Mucosa of descending colon (tissue), 3 donors: ENCODE measurements around the gene LEF1. TPM values are rescaled to one million over a fixed set of nuclear protein-coding genes. Genes with fewer than 3 reads are reported as not detected.

Source experiments
- ATAC-seq: fragments of 200-7000 bp; cut with Tn5 transposase; one replicate; pipeline ENCODE4 v1.9.1; 2020; ENCODE audit warnings: mild to moderate bottlenecking, moderate library complexity
- DNase-seq, 3 donors: peaks; one replicate each; pipeline ENCODE4 v3.0.0-alpha.2; 2020
- H3K36me3 ChIP-seq: fragments of 200-600 bp; one replicate; pipeline ENCODE4 v1.8.0; 2021; ENCODE audit warnings: low read depth, mild to moderate bottlenecking
- H3K4me1 ChIP-seq: fragments of 200-600 bp; one replicate; pipeline ENCODE4 v1.8.0; 2021; ENCODE audit warnings: low read depth, mild to moderate bottlenecking
- H3K4me3 ChIP-seq: fragments of 200-600 bp; one replicate; pipeline ENCODE4 v1.8.0; 2021; ENCODE audit warnings: mild to moderate bottlenecking
- H3K9me3 ChIP-seq: fragments of 200-600 bp; one replicate; pipeline ENCODE4 v1.8.0; 2021; ENCODE audit warnings: mild to moderate bottlenecking
- intact Hi-C, 2 donors: fragments of 100-400 bp; cut with DNase I in 1 of 2; cut with micrococcal nuclease in 1 of 2; formaldehyde crosslinking; loops; one replicate each; pipeline versions ENCODE4 v1.11.0 to v1.11.1; 2022; cut with DNase I, micrococcal nuclease
- total RNA-seq, 3 donors: library from RNA; stranded (reverse); fragmentation: NEBNext Ultra II Directional in 2 of 3; extraction: Animal tissue kit (Norgen Biotek cat#: 25700) in 2 of 3; gene quantifications; one replicate each; pipeline versions ENCODE4 v1.2.1 to v1.2.4, GENCODE V29; 2021 to 2023
- TF ChIP-seq, protein P1 (sequence below): fragments of 200-600 bp; IDR thresholded peaks from one replicate; pipeline ENCODE4 v1.8.0; 2022; ENCODE audit warnings: antibody characterized with exemption, mild to moderate bottlenecking
- donor health status: DM: no; HTN: no; CAD: no; lungs with moderate emphysema.
- donor health status: DM: no; HTN: no; CAD: no.
- donor health status: DM: no; HTN: yes; CAD: no.

Gene LEF1
- total RNA-seq, 3 donors from 2014 or later: 2.2 to 3.9 (median 2.5) TPM

DNA sequence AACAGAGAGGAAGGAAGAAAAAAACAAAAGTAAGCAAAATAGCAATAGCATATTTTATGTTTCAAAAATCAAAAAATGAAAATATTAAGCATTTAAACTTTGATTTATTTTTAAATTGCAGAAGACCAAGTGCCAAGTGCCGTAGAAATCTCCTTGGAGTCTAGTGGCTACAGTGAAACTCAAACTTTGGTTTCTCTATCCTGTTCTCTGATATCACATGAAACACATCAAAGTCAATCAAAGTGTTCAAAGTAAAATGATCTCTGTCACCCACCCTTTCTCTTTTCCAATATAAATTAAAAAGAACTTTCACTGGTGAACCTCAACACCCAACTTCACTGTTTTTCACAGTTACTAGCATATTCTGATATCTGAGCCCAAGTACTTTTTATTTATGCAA is 98.0 kb downstream of the LEF1 start:
- intact Hi-C loops: no loop called here

DNA sequence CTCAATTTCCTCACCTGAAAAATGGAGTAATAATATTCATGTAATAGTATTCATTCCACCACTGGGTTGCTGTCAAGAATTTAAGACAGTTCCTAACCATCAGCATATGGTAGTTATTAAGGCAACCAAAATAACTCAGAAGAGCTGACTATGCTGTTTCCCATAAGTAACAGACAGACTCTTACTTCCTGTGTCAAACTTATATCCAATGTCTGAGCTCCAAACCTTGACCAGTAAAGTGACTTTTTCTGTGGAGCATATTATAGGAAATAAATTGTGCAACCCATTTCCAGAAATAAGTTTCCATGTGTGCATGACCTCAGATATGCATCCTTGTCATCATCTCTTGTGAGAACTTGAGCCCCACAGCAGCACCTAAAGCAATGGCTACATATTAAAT is 100.3 kb downstream of the LEF1 start:
- TF ChIP-seq, protein P1, sequence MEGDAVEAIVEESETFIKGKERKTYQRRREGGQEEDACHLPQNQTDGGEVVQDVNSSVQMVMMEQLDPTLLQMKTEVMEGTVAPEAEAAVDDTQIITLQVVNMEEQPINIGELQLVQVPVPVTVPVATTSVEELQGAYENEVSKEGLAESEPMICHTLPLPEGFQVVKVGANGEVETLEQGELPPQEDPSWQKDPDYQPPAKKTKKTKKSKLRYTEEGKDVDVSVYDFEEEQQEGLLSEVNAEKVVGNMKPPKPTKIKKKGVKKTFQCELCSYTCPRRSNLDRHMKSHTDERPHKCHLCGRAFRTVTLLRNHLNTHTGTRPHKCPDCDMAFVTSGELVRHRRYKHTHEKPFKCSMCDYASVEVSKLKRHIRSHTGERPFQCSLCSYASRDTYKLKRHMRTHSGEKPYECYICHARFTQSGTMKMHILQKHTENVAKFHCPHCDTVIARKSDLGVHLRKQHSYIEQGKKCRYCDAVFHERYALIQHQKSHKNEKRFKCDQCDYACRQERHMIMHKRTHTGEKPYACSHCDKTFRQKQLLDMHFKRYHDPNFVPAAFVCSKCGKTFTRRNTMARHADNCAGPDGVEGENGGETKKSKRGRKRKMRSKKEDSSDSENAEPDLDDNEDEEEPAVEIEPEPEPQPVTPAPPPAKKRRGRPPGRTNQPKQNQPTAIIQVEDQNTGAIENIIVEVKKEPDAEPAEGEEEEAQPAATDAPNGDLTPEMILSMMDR: no peak
- Histone ChIP-seq H3K9me3 (no peaks in the 10 kb centered on the region), H3K36me3 (no peaks in the 10 kb centered on the region), H3K4me1 (no peaks in the 10 kb centered on the region), H3K4me3 (no peak overlapping the region)
- DNase-seq (no peak), ATAC-seq (no peak)
- intact Hi-C loops: no loop called here

More for the DNA sequence above, 98.0 kb downstream of the LEF1 start:
- TF ChIP-seq, protein P1: no peak
- DNase-seq (no peak), ATAC-seq (no peak)
- no peaks in the 10 kb centered on the region for H3K4me1 ChIP-seq
- no peak overlapping the region for H3K4me3 ChIP-seq
- no peaks in the 10 kb centered on the region for H3K36me3 ChIP-seq
- no peaks in the 10 kb centered on the region for H3K9me3 ChIP-seq

DNA sequence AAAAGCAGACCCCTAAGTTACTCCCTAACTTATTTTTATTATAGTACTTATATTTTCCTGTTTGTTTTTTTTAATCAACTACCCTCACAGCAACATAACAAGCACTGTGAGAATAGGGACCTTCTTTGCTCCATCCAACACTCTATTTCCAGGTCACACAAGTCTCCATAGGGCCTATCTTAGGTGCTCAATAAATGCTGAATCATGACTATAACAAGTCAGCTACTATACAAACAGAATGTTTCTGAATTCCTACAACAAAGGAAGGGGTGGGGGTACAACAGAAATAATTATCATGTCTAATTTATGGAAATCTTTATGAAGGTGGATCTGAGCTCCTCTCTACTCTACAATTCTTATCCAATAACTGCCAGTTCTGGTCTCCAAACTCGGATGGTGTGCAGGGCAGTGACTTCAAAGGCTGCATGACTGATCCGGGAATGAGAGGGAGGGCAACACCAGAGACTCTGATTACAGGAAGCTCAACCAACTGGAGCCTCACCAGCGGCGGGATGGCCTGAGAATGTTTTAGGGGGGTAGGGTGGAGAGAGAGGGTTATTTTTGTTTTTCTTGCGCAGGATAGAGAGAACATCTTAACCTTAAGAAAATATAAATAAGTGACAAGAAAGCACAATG is 107.9 kb downstream of the LEF1 start:
- no peaks in the 10 kb centered on the region for H3K36me3 ChIP-seq
- intact Hi-C loops: no loop called here
- DNase-seq (no peak), ATAC-seq (no peak)
- H3K4me1 ChIP-seq: no peaks in the 10 kb centered on the region
- TF ChIP-seq, protein P1: no peak
- H3K9me3 ChIP-seq: no peaks in the 10 kb centered on the region
- H3K4me3 ChIP-seq: no peak overlapping the region

DNA sequence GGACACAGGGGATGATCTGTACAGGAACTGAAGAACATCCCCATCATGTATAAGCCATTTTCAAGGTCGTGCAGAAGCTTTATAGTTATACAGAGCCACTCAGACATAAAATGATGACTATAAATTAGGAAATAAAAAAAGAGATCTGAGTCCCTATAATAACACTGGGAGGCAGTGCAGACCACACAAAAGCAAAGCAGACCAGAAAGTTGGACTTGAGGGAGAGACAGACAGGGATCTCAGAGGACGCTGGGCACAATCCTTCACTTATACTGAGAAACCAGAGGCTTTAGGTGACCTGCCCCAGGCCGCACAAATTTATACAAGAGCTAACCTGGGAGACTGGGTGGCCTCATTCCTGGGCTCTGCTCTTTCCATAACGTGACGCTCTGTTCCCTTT is 108.6 kb downstream of the LEF1 start:
- TF ChIP-seq, protein P1: no peak
- ATAC-seq (peak; percentile 19), DNase-seq (peak in 1 of 3 donors; percentile 27)

DNA sequence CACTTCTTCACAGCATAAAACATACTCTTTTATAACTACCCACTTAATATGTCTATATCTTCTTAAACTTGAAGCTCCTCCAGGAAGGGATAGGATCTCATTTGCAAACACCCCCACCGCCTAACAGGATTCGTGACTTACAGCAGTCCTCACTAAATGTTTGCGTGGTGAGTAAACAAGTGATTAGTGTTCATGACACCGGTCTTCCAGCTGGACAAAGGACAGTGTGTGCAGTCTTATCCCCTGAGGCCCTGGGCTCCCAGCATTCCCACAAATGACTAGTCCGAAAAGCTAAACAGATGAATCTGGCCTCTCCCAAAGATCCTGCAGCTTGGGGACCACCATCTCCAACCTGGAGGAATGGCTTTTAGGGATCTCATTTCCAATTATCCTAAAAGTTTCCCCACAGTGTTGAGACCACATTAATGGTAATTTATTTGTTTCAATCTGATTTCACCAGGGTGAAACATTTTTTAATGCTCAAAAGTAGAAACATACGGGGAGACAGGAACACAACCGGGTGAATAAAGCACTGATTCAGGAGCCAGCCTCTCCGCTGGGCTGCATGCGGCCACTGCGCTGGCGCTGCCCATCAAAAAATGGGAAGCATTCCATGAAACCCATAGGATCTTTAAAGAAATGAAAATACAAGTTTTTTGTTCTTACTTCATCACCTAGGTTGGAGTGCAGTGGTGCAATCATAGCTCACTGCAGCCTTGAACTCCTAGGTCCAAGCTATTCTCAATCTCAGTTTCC is 109.9 kb downstream of the LEF1 start:
- Histone ChIP-seq H3K4me1 (no peaks in the 10 kb centered on the region), H3K9me3 (no peaks in the 10 kb centered on the region), H3K4me3 (no peak overlapping the region), H3K36me3 (no peaks in the 10 kb centered on the region)
- intact Hi-C loops: no loop called here
- no peak for ATAC-seq
- no peak for DNase-seq
- TF ChIP-seq, protein P1: no peak

More for the DNA sequence above, 108.6 kb downstream of the LEF1 start:
- Histone ChIP-seq H3K9me3 (no peaks in the 10 kb centered on the region), H3K4me3 (no peak overlapping the region), H3K4me1 (no peaks in the 10 kb centered on the region), H3K36me3 (no peaks in the 10 kb centered on the region)
- intact Hi-C loops: no loop called here
